ENCODE results near the gene ARHGAP42.

DNA sequence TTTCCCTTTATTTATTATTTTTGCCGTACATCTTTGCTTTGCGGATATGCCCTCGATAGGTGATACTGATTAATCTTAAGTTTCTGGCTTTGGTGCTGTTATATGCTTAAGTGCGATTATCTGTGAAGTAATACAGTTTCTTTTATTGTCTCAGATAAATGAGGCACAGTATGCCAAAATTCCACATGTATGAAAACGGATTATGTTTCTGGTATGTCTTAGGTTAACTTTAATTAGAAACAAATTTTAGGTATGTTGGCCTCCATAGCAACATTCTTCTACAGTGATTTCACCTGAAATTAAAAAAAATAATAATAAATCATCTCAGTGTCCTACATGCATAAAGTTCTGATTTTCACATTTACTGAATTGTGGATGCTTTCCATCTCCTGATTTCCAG lies 119.2 kb downstream of the ARHGAP42 start:
- TF ChIP-seq RXRA (IDR thresholded peaks at IDR 0.05) (no peak), FOXA1 (IDR thresholded peaks at IDR 0.05) (no peak), GABPA (IDR thresholded peaks at IDR 0.05 in 1 of 2, conservative IDR thresholded peaks at IDR 0.05 in 1 of 2) (no peak), SP1 (IDR thresholded peaks at IDR 0.05) (no peak), TAF1 (conservative IDR thresholded peaks at IDR 0.05) (no peak)
- TF ChIP-seq, protein P1, sequence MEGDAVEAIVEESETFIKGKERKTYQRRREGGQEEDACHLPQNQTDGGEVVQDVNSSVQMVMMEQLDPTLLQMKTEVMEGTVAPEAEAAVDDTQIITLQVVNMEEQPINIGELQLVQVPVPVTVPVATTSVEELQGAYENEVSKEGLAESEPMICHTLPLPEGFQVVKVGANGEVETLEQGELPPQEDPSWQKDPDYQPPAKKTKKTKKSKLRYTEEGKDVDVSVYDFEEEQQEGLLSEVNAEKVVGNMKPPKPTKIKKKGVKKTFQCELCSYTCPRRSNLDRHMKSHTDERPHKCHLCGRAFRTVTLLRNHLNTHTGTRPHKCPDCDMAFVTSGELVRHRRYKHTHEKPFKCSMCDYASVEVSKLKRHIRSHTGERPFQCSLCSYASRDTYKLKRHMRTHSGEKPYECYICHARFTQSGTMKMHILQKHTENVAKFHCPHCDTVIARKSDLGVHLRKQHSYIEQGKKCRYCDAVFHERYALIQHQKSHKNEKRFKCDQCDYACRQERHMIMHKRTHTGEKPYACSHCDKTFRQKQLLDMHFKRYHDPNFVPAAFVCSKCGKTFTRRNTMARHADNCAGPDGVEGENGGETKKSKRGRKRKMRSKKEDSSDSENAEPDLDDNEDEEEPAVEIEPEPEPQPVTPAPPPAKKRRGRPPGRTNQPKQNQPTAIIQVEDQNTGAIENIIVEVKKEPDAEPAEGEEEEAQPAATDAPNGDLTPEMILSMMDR (IDR thresholded peaks at IDR 0.05; ENCODE audit: low read depth, low read length, missing input control): no peak
- TF ChIP-seq, protein P2, sequence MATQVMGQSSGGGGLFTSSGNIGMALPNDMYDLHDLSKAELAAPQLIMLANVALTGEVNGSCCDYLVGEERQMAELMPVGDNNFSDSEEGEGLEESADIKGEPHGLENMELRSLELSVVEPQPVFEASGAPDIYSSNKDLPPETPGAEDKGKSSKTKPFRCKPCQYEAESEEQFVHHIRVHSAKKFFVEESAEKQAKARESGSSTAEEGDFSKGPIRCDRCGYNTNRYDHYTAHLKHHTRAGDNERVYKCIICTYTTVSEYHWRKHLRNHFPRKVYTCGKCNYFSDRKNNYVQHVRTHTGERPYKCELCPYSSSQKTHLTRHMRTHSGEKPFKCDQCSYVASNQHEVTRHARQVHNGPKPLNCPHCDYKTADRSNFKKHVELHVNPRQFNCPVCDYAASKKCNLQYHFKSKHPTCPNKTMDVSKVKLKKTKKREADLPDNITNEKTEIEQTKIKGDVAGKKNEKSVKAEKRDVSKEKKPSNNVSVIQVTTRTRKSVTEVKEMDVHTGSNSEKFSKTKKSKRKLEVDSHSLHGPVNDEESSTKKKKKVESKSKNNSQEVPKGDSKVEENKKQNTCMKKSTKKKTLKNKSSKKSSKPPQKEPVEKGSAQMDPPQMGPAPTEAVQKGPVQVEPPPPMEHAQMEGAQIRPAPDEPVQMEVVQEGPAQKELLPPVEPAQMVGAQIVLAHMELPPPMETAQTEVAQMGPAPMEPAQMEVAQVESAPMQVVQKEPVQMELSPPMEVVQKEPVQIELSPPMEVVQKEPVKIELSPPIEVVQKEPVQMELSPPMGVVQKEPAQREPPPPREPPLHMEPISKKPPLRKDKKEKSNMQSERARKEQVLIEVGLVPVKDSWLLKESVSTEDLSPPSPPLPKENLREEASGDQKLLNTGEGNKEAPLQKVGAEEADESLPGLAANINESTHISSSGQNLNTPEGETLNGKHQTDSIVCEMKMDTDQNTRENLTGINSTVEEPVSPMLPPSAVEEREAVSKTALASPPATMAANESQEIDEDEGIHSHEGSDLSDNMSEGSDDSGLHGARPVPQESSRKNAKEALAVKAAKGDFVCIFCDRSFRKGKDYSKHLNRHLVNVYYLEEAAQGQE (IDR thresholded peaks at IDR 0.05): no peak
- TF ChIP-seq, protein P3, sequence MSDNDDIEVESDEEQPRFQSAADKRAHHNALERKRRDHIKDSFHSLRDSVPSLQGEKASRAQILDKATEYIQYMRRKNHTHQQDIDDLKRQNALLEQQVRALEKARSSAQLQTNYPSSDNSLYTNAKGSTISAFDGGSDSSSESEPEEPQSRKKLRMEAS (IDR thresholded peaks at IDR 0.05): no peak

All from liver (tissue), 3 donors.